NAMALWA (cell line): ENCODE results near the gene EPGN.
"Not testable (repeated sequence)": the region's sequence is repeated elsewhere in the genome, so short reads cannot be mapped to it uniquely, and the experiment has no call there.

Experiments used
- DNase-seq: peaks from one replicate; pipeline ENCODE4 v3.0.0-alpha.2; 2015; ENCODE audit warnings: low spot score

The EPGN gene

DNA sequence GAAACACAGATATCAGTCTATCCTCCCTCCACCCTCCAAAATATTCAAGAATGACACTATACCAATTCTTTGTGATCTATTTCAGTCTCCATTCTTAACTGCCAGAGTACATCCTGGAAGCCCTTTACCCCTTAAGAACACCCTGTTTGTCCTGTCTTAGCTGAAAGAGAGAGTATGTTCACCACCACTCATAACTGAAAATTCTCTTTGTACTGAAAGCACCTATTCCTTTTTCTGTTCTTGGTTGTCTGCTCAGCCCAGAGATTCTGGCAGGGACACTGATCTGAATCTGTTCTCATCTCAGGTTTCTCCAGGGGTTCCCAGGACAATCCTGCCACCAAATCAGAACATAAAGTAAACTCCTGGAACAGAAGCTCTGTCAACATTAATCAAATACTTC is 31.2 kb downstream of the EPGN start:
- DNase-seq = no peak

DNA sequence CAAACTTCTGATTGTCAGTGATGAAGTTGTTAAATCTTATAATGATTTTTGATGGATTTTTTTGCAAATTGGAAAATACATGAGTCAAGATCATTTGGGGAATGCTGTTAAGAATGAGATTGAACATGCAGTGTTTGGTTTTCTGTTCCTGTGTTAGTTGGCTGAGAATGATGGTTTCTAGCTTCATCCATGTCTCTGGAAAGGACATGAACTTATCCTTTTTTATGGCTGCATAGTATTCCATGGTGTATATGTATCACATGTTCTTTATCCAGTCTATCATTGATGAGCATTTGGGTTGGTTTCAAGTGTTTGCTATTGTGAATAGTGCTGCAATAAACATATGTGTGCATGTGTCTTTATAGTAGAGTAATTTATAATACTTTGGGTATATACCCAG is 32.2 kb downstream of the EPGN start:
- not testable (repeated sequence) for DNase-seq

GRCh38 chr4:74344031-74344430 is 35.8 kb downstream of the EPGN start:
- DNase-seq = no peak

DNA sequence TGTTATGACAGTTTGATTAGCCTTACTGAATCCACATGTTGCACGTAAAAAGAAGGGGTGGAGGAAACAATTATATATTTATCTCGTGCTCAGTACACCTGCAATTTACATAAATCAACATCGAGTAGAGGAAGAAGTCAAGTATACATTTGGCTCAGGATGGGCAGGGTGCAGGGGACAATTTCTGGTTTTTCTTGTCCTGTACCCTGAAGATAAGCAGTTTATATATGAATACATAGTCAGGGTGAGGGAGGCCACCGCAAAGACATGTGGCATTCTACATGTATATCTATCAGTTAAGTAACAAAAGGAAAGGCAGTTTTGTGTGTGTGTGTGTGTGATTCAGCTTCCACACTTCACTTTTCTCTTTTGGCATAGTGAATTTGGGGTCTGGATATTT is 45.6 kb downstream of the EPGN start:
- no peak for DNase-seq

GRCh38 chr4:74357965-74358364 is 49.7 kb downstream of the EPGN start:
- no peak for DNase-seq

- DNase-seq = no peak
Measured at GRCh38 chr4:74361671-74362070, 53.4 kb downstream of the EPGN start.

GRCh38 chr4:74362347-74362746 is 54.1 kb downstream of the EPGN start:
- DNase-seq = no peak

DNA sequence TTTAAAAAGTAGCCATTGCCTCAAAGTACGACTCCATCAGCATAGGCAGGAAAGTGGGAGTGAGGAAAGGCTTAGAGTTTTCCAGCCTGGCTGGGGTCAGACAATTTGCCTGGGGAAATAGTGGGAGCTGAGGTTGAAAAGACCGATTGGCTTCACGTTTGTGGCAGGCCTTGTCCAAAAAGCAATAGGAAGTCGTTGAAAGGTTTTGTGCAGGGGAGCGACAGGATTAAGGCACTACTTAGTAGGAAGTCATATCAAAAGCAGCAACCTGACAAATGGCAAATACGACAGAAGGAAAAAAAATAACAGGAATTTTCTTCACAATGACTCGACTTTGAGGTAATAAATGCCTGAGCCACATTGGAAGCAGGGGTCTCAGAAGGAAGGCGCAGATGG is 56.0 kb downstream of the EPGN start:
- no peak for DNase-seq

GRCh38 chr4:74364652-74365491 is 56.6 kb downstream of the EPGN start, which contains the start of gene EREG:
Gene EREG (plus strand): TSS chr4:74365145. CDS start chr4:74365309, 164 bp downstream.
- no peak for DNase-seq

DNA sequence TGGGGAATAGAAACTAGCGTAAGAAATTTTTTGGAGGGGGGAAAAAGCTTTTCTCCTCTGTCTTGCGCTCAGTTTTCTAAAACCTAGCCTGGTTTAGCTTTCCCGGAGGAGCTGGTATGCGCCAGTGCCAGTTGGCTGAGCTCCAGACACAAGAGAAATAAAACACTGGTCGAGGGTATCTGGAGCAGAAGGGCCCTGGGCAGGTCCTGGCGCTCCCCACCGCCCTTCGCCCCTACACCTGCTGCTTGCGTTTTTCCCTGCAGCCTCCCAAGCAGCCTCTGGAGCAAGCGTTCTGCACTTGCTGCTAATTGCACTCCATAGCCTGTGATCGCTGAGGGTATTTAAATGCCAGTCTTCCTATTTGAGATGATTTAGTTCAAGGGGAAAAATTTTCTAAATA is 57.5 kb downstream of the EPGN start:
- no peak for DNase-seq
